ENCODE measurements around the gene TSPOAP1. TPM values are rescaled to one million over a fixed set of nuclear protein-coding genes. Genes with fewer than 3 reads are reported as not detected.

Gene TSPOAP1
- total RNA-seq, 1 donor from 2014 or later = 1.3 TPM

- H3K36me3 Mint-ChIP-seq (ENCODE audit: low read depth, unreplicated experiment) = no peaks in the 10 kb centered on the region
- peaks cover 14% of the 10 kb centered on the region for H3K4me1 Mint-ChIP-seq (ENCODE audit: unreplicated experiment)
- H3K4me3 Mint-ChIP-seq (ENCODE audit: unreplicated experiment) = no peak overlapping the region
- DNase-seq (ENCODE audit: low spot score) = no peak
- H3K9me3 Mint-ChIP-seq (ENCODE audit: unreplicated experiment) = no peaks in the 10 kb centered on the region
- no peak for TF ChIP-seq CTCF (IDR thresholded peaks at IDR 0.05; ENCODE audit: unreplicated experiment)
- H3K27me3 Mint-ChIP-seq (ENCODE audit: unreplicated experiment) = peaks cover 9% of the 10 kb centered on the region
- H3K27ac Mint-ChIP-seq (ENCODE audit: unreplicated experiment) = no peak overlapping the region
These were observed 62.4 kb downstream of the TSPOAP1 start for GRCh38 chr17:58265902-58266875.

GRCh38 chr17:58265271-58265670 lies 63.3 kb downstream of the TSPOAP1 start:
- Mint-ChIP-seq H3K27me3 (ENCODE audit: unreplicated experiment) (peaks cover 9% of the 10 kb centered on the region), H3K4me1 (ENCODE audit: unreplicated experiment) (peaks cover 14% of the 10 kb centered on the region), H3K36me3 (ENCODE audit: low read depth, unreplicated experiment) (no peaks in the 10 kb centered on the region), H3K9me3 (ENCODE audit: unreplicated experiment) (no peaks in the 10 kb centered on the region), H3K27ac (ENCODE audit: unreplicated experiment) (no peak overlapping the region), H3K4me3 (ENCODE audit: unreplicated experiment) (no peak overlapping the region)
- no peak for DNase-seq (ENCODE audit: low spot score)
- no peak for TF ChIP-seq CTCF (IDR thresholded peaks at IDR 0.05; ENCODE audit: unreplicated experiment)

DNA sequence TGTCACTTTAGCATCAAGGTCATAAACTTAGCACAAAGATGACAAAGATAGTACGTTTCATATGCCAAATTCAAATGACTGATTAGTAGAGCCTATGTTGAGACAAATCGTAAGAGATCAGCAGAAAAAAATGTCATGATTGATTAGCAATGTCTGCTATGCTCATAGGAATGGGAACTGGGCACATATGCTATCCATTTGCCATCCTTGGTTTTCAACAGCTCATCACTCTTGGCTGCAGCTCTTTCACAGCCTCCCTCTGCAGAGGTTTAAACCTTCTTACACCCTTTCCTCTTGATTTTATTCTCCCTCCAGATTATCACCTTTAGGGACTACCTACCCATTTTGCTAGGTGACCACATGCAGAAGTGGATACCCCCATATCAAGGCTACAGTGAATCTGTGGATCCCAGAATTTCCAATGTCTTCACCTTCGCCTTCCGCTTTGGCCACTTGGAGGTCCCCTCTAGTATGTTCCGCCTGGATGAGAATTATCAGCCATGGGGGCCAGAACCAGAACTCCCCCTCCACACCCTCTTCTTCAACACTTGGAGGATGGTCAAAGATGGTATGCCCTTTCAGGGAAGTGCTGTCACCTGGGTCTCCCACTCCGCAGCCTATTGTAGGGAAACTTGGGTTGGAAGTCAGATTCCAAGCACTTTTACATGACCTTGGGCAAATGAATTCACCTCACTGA lies 64.0 kb downstream of the TSPOAP1 start:
- no peak for DNase-seq (ENCODE audit: low spot score)

DNA sequence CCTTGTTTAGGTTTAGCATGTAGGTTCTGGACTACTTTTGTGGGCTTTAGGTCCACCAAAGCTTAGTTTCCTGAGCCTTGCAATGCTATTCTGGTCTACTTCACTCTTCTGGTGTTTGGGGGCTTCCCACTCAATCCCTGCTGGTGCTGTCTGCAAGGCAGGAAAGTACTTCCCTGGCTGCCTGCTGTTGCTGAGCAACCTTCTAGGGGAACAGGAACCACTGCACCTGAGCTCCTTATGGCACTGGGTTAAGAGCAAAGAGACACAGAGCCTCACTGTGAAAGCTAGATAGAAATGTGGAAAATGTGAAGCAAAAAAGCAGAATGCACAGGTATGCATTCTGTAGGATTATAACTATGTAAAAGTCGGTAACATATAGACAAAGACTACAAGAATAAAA lies 64.8 kb downstream of the TSPOAP1 start:
- Mint-ChIP-seq H3K4me3 (ENCODE audit: unreplicated experiment) (no peak overlapping the region), H3K4me1 (ENCODE audit: unreplicated experiment) (peaks cover 14% of the 10 kb centered on the region), H3K9me3 (ENCODE audit: unreplicated experiment) (no peaks in the 10 kb centered on the region), H3K36me3 (ENCODE audit: low read depth, unreplicated experiment) (no peaks in the 10 kb centered on the region), H3K27ac (ENCODE audit: unreplicated experiment) (no peak overlapping the region), H3K27me3 (ENCODE audit: unreplicated experiment) (peaks cover 9% of the 10 kb centered on the region)
- no peak for TF ChIP-seq CTCF (IDR thresholded peaks at IDR 0.05; ENCODE audit: unreplicated experiment)
- no peak for DNase-seq (ENCODE audit: low spot score)

More for the DNA sequence above, 64.0 kb downstream of the TSPOAP1 start:
- Mint-ChIP-seq H3K27me3 (ENCODE audit: unreplicated experiment) (peaks cover 9% of the 10 kb centered on the region), H3K9me3 (ENCODE audit: unreplicated experiment) (no peaks in the 10 kb centered on the region), H3K4me1 (ENCODE audit: unreplicated experiment) (peaks cover 14% of the 10 kb centered on the region), H3K27ac (ENCODE audit: unreplicated experiment) (no peak overlapping the region), H3K4me3 (ENCODE audit: unreplicated experiment) (peak overlapping the region; percentile 43), H3K36me3 (ENCODE audit: low read depth, unreplicated experiment) (no peaks in the 10 kb centered on the region)
- no peak for TF ChIP-seq CTCF (IDR thresholded peaks at IDR 0.05; ENCODE audit: unreplicated experiment)
